ENCODE results near the gene HNRNPA2B1.
A peak's percentile ranks its signal among the peaks of the same experiment; 100 is the strongest.
"Not testable (repeated sequence)": the region's sequence is repeated elsewhere in the genome, so short reads cannot be mapped to it uniquely, and the experiment has no call there.

The HNRNPA2B1 gene

GRCh38 chr7:26151953-26152781, 48.4 kb downstream of the HNRNPA2B1 start, which contains the start of gene NFE2L3:
NFE2L3 (plus strand) TSS chr7:26152198; CDS start chr7:26152499, 301 bp downstream.
- no peaks in the 10 kb centered on the region for H3K36me3 ChIP-seq (ENCODE audit: control insufficient read depth, insufficient read depth, low read length)
- no peaks in the 10 kb centered on the region for H3K9me3 ChIP-seq (ENCODE audit: control insufficient read depth, insufficient read depth, low read length)
- peaks cover 19% of the 10 kb centered on the region; the same call in 1 of the 2 replicates for H3K4me1 ChIP-seq (ENCODE audit: control insufficient read depth, insufficient read depth, low read length)
- WGBS (ENCODE audit: insufficient coverage, insufficient read length) = no CpG with 5 or more reads among the region's 95 CpGs
- H3K4me3 ChIP-seq (ENCODE audit: low read length) = peak within 1 kb of the TSS; percentile 65
- no peaks in the 10 kb centered on the region for H3K27me3 ChIP-seq (ENCODE audit: control insufficient read depth, insufficient read depth, low read length)
- DNase-seq (ENCODE audit: low read depth, low spot score) = peak; percentile 47
- H3K27ac ChIP-seq (ENCODE audit: low read length) = no peak within 1 kb of the TSS

- H3K27ac ChIP-seq (ENCODE audit: low read length) = no peak overlapping the region
Measured at GRCh38 chr7:26151650-26151952, 48.9 kb downstream of the HNRNPA2B1 start.

GRCh38 chr7:26151096-26151495, 49.5 kb downstream of the HNRNPA2B1 start:
- peaks cover 2% of the 10 kb centered on the region; the same call in 1 of the 2 replicates for H3K9me3 ChIP-seq (ENCODE audit: control insufficient read depth, insufficient read depth, low read length)
- no peak overlapping the region for H3K27ac ChIP-seq (ENCODE audit: low read length)
- no peak for DNase-seq (ENCODE audit: low read depth, low spot score)
- no peaks in the 10 kb centered on the region for H3K36me3 ChIP-seq (ENCODE audit: control insufficient read depth, insufficient read depth, low read length)
- peaks cover 19% of the 10 kb centered on the region; the same call in 1 of the 2 replicates for H3K4me1 ChIP-seq (ENCODE audit: control insufficient read depth, insufficient read depth, low read length)
- no peak overlapping the region for H3K4me3 ChIP-seq (ENCODE audit: low read length)
- no CpG with 5 or more reads among the region's 5 CpGs for WGBS (ENCODE audit: insufficient coverage, insufficient read length)
- no peaks in the 10 kb centered on the region for H3K27me3 ChIP-seq (ENCODE audit: control insufficient read depth, insufficient read depth, low read length)

More at GRCh38 chr7:26151650-26151952, 48.9 kb downstream of the HNRNPA2B1 start:
- H3K4me1 ChIP-seq (ENCODE audit: control insufficient read depth, insufficient read depth, low read length) = peaks cover 19% of the 10 kb centered on the region; the same call in 1 of the 2 replicates
- peaks cover 2% of the 10 kb centered on the region; the same call in 1 of the 2 replicates for H3K9me3 ChIP-seq (ENCODE audit: control insufficient read depth, insufficient read depth, low read length)
- H3K36me3 ChIP-seq (ENCODE audit: control insufficient read depth, insufficient read depth, low read length) = no peaks in the 10 kb centered on the region
- H3K4me3 ChIP-seq (ENCODE audit: low read length) = no peak overlapping the region; the same call in 1 of the 2 replicates
- DNase-seq (ENCODE audit: low read depth, low spot score) = no peak
- WGBS (ENCODE audit: insufficient coverage, insufficient read length) = no CpG with 5 or more reads among the region's 10 CpGs
- H3K27me3 ChIP-seq (ENCODE audit: control insufficient read depth, insufficient read depth, low read length) = no peaks in the 10 kb centered on the region

GRCh38 chr7:26149391-26149977, 51.1 kb downstream of the HNRNPA2B1 start:
- DNase-seq (ENCODE audit: low read depth, low spot score) = no peak
- no peak overlapping the region for H3K4me3 ChIP-seq (ENCODE audit: low read length)
- H3K4me1 ChIP-seq (ENCODE audit: control insufficient read depth, insufficient read depth, low read length) = peaks cover 7% of the 10 kb centered on the region; the same call in 1 of the 2 replicates
- H3K9me3 ChIP-seq (ENCODE audit: control insufficient read depth, insufficient read depth, low read length) = peaks cover 2% of the 10 kb centered on the region; the same call in 1 of the 2 replicates
- no peaks in the 10 kb centered on the region for H3K27me3 ChIP-seq (ENCODE audit: control insufficient read depth, insufficient read depth, low read length)
- no peaks in the 10 kb centered on the region for H3K36me3 ChIP-seq (ENCODE audit: control insufficient read depth, insufficient read depth, low read length)
- WGBS (ENCODE audit: insufficient coverage, insufficient read length) = no CpG with 5 or more reads among the region's 1 CpG
- H3K27ac ChIP-seq (ENCODE audit: low read length) = no peak overlapping the region

GRCh38 chr7:26148307-26148700, 52.2 kb downstream of the HNRNPA2B1 start:
- not testable (repeated sequence) for H3K4me1 ChIP-seq (ENCODE audit: control insufficient read depth, insufficient read depth, low read length); H3K27ac ChIP-seq (ENCODE audit: low read length); H3K36me3 ChIP-seq (ENCODE audit: control insufficient read depth, insufficient read depth, low read length); H3K4me3 ChIP-seq (ENCODE audit: low read length); H3K9me3 ChIP-seq (ENCODE audit: control insufficient read depth, insufficient read depth, low read length); H3K27me3 ChIP-seq (ENCODE audit: control insufficient read depth, insufficient read depth, low read length); DNase-seq (ENCODE audit: low read depth, low spot score)
- no CpG with 5 or more reads among the region's 29 CpGs for WGBS (ENCODE audit: insufficient coverage, insufficient read length)

- H3K4me3 ChIP-seq (ENCODE audit: low read length); H3K4me1 ChIP-seq (ENCODE audit: control insufficient read depth, insufficient read depth, low read length); H3K27ac ChIP-seq (ENCODE audit: low read length); DNase-seq (ENCODE audit: low read depth, low spot score); H3K36me3 ChIP-seq (ENCODE audit: control insufficient read depth, insufficient read depth, low read length); H3K27me3 ChIP-seq (ENCODE audit: control insufficient read depth, insufficient read depth, low read length); H3K9me3 ChIP-seq (ENCODE audit: control insufficient read depth, insufficient read depth, low read length): not testable (repeated sequence)
- no CpG with 5 or more reads among the region's 43 CpGs for WGBS (ENCODE audit: insufficient coverage, insufficient read length)
Measured at GRCh38 chr7:26147646-26148306, 52.8 kb downstream of the HNRNPA2B1 start.

- Histone ChIP-seq H3K27ac (ENCODE audit: low read length) (no peak overlapping the region), H3K9me3 (ENCODE audit: control insufficient read depth, insufficient read depth, low read length) (peaks cover 2% of the 10 kb centered on the region; the same call in 1 of the 2 replicates), H3K36me3 (ENCODE audit: control insufficient read depth, insufficient read depth, low read length) (no peaks in the 10 kb centered on the region), H3K4me3 (ENCODE audit: low read length) (no peak overlapping the region), H3K4me1 (ENCODE audit: control insufficient read depth, insufficient read depth, low read length) (peaks cover 3% of the 10 kb centered on the region; the same call in 1 of the 2 replicates), H3K27me3 (ENCODE audit: control insufficient read depth, insufficient read depth, low read length) (no peaks in the 10 kb centered on the region)
- no peak for DNase-seq (ENCODE audit: low read depth, low spot score)
- no CpG with 5 or more reads among the region's 1 CpG for WGBS (ENCODE audit: insufficient coverage, insufficient read length)
Measured at GRCh38 chr7:26147030-26147429, 53.5 kb downstream of the HNRNPA2B1 start.

- no peak overlapping the region for H3K4me3 ChIP-seq (ENCODE audit: low read length)
- DNase-seq (ENCODE audit: low read depth, low spot score) = no peak
- WGBS (ENCODE audit: insufficient coverage, insufficient read length) = no CpG with 5 or more reads among the region's 4 CpGs
- H3K4me1 ChIP-seq (ENCODE audit: control insufficient read depth, insufficient read depth, low read length) = no peaks in the 10 kb centered on the region
- no peak overlapping the region for H3K27ac ChIP-seq (ENCODE audit: low read length)
- no peaks in the 10 kb centered on the region for H3K36me3 ChIP-seq (ENCODE audit: control insufficient read depth, insufficient read depth, low read length)
- peaks cover 2% of the 10 kb centered on the region; the same call in 1 of the 2 replicates for H3K9me3 ChIP-seq (ENCODE audit: control insufficient read depth, insufficient read depth, low read length)
- H3K27me3 ChIP-seq (ENCODE audit: control insufficient read depth, insufficient read depth, low read length) = no peaks in the 10 kb centered on the region
Measured at GRCh38 chr7:26145238-26145637, 55.3 kb downstream of the HNRNPA2B1 start.

GRCh38 chr7:26144184-26145080, 56.1 kb downstream of the HNRNPA2B1 start:
- no CpG with 5 or more reads among the region's 13 CpGs for WGBS (ENCODE audit: insufficient coverage, insufficient read length)
- Histone ChIP-seq H3K27ac (ENCODE audit: low read length) (no peak overlapping the region), H3K36me3 (ENCODE audit: control insufficient read depth, insufficient read depth, low read length) (no peaks in the 10 kb centered on the region), H3K4me1 (ENCODE audit: control insufficient read depth, insufficient read depth, low read length) (no peaks in the 10 kb centered on the region), H3K27me3 (ENCODE audit: control insufficient read depth, insufficient read depth, low read length) (no peaks in the 10 kb centered on the region), H3K9me3 (ENCODE audit: control insufficient read depth, insufficient read depth, low read length) (peaks cover 2% of the 10 kb centered on the region; the same call in 1 of the 2 replicates), H3K4me3 (ENCODE audit: low read length) (no peak overlapping the region)
- DNase-seq (ENCODE audit: low read depth, low spot score) = no peak
